Peyer's patch (tissue), 4 donors: ENCODE results near the gene TASOR. TPM values are rescaled to one million over a fixed set of nuclear protein-coding genes. Genes with fewer than 3 reads are reported as not detected.

Source experiments
- DNase-seq, 3 donors: peaks; one replicate each; pipeline ENCODE4 v3.0.0-alpha.2; 2017 to 2019
- H3K27ac ChIP-seq, 4 donors: fragments of 200-600 bp; sonication (generic); one replicate each; pipeline ENCODE4 v1.5.1; 2016 to 2019
- H3K27me3 ChIP-seq, 2 donors: fragments of 200-600 bp; sonication (generic); one replicate each; pipeline ENCODE4 v1.5.1; 2019
- H3K36me3 ChIP-seq, 3 donors: fragments of 200-600 bp; sonication (generic); one replicate each; pipeline ENCODE4 v1.5.1; 2016 to 2019
- H3K4me1 ChIP-seq, 4 donors: fragments of 200-600 bp; sonication (generic); one replicate each; pipeline ENCODE4 v1.5.1; 2016 to 2019
- H3K4me3 ChIP-seq, 4 donors: fragments of 200-600 bp; sonication (generic); 1 replicate in 3 of 4; 2 replicates in 1 of 4; pipeline ENCODE4 v1.5.1; 2016 to 2019; ENCODE audit warnings: mild to moderate bottlenecking in 1 of 4
- H3K9me3 ChIP-seq, 4 donors: fragments of 200-600 bp; sonication (generic); one replicate each; pipeline ENCODE4 v1.5.1; 2016 to 2019; ENCODE audit warnings: mild to moderate bottlenecking in 1 of 4
- CTCF ChIP-seq, 6 experiments: fragments of 450-650 bp in 4 of 6; fragments of 200-600 bp in 2 of 6; sonication (generic) in 1 of 6; IDR thresholded peaks; one replicate each; pipeline ENCODE4 v1.5.1; 2017 to 2019; ENCODE audit warnings: antibody characterized with exemption in 6 of 6, mild to moderate bottlenecking in 3 of 6, moderate library complexity in 1 of 6
- POLR2A ChIP-seq, 2 donors: fragments of 450-650 bp; IDR thresholded peaks; one replicate each; pipeline ENCODE4 v1.5.1; 2017; ENCODE audit warnings: antibody characterized with exemption in 2 of 2, mild to moderate bottlenecking in 2 of 2, moderate library complexity in 2 of 2
- total RNA-seq, 4 donors: library from RNA; depleted of rRNA; stranded (reverse); fragments of >200 nt; gene quantifications; one replicate each; pipeline ENCODE4 v1.1.0, GENCODE V29; 2016

Gene TASOR
- total RNA-seq, 4 donors from 2014 or later, result 35.4 to 71.8 (median 46.5) TPM

- Histone ChIP-seq H3K4me1 (peaks cover 0 to 20% (median 2%) of the 10 kb centered on the region in 4 donors), H3K4me3 (no peak overlapping the region), H3K36me3 (no peaks in the 10 kb centered on the region), H3K27me3 (no peaks in the 10 kb centered on the region), H3K9me3 (no peaks in the 10 kb centered on the region), H3K27ac (no peak overlapping the region)
- no peak for TF ChIP-seq POLR2A (IDR thresholded peaks at IDR 0.05)
- no peak for TF ChIP-seq CTCF (IDR thresholded peaks at IDR 0.05)
- no peak for DNase-seq
Measured at GRCh38 chr3:56680054-56680580, 2.9 kb downstream of the TASOR start.

GRCh38 chr3:56677286-56677685, 5.8 kb downstream of the TASOR start:
- TF ChIP-seq CTCF (IDR thresholded peaks at IDR 0.05), result no peak
- no peak for TF ChIP-seq POLR2A (IDR thresholded peaks at IDR 0.05)
- peaks cover 0 to 5% (median 0%) of the 10 kb centered on the region in 3 donors for H3K36me3 ChIP-seq
- no peak overlapping the region for H3K4me3 ChIP-seq
- H3K27me3 ChIP-seq, result no peaks in the 10 kb centered on the region
- DNase-seq, result no peak
- no peak overlapping the region for H3K27ac ChIP-seq
- peaks cover 0 to 14% (median 0%) of the 10 kb centered on the region in 4 donors for H3K4me1 ChIP-seq
- H3K9me3 ChIP-seq, result no peaks in the 10 kb centered on the region

- no peaks in the 10 kb centered on the region for H3K9me3 ChIP-seq
- H3K27me3 ChIP-seq, result no peaks in the 10 kb centered on the region
- no peak overlapping the region for H3K4me3 ChIP-seq
- H3K36me3 ChIP-seq, result peaks cover 0 to 26% (median 0%) of the 10 kb centered on the region in 3 donors
- no peak for DNase-seq
- no peak overlapping the region for H3K27ac ChIP-seq
- no peaks in the 10 kb centered on the region for H3K4me1 ChIP-seq
- TF ChIP-seq POLR2A (IDR thresholded peaks at IDR 0.05) (no peak), CTCF (IDR thresholded peaks at IDR 0.05) (no peak)
Measured at GRCh38 chr3:56673781-56674457, 9.1 kb downstream of the TASOR start.

GRCh38 chr3:56667973-56668579, 15.0 kb downstream of the TASOR start:
- Histone ChIP-seq H3K36me3 (peaks cover 0 to 83% (median 0%) of the 10 kb centered on the region in 3 donors), H3K4me3 (no peak overlapping the region), H3K27ac (no peak overlapping the region), H3K27me3 (no peaks in the 10 kb centered on the region), H3K4me1 (no peaks in the 10 kb centered on the region), H3K9me3 (no peaks in the 10 kb centered on the region)
- DNase-seq, result no peak
- TF ChIP-seq CTCF (IDR thresholded peaks at IDR 0.05) (no peak), POLR2A (IDR thresholded peaks at IDR 0.05) (no peak)

GRCh38 chr3:56664823-56665222, 18.2 kb downstream of the TASOR start:
- no peaks in the 10 kb centered on the region for H3K9me3 ChIP-seq
- no peaks in the 10 kb centered on the region for H3K4me1 ChIP-seq
- TF ChIP-seq CTCF (IDR thresholded peaks at IDR 0.05) (no peak), POLR2A (IDR thresholded peaks at IDR 0.05) (no peak)
- DNase-seq, result no peak
- peaks cover 0 to 100% (median 0%) of the 10 kb centered on the region in 3 donors for H3K36me3 ChIP-seq
- no peak overlapping the region for H3K27ac ChIP-seq
- no peaks in the 10 kb centered on the region for H3K27me3 ChIP-seq
- H3K4me3 ChIP-seq, result no peak overlapping the region
